ENCODE results near the gene HNRNPUL1.
"Not testable (repeated sequence)": the region's sequence is repeated elsewhere in the genome, so short reads cannot be mapped to it uniquely, and the experiment has no call there.

HNRNPUL1 gene

DNA sequence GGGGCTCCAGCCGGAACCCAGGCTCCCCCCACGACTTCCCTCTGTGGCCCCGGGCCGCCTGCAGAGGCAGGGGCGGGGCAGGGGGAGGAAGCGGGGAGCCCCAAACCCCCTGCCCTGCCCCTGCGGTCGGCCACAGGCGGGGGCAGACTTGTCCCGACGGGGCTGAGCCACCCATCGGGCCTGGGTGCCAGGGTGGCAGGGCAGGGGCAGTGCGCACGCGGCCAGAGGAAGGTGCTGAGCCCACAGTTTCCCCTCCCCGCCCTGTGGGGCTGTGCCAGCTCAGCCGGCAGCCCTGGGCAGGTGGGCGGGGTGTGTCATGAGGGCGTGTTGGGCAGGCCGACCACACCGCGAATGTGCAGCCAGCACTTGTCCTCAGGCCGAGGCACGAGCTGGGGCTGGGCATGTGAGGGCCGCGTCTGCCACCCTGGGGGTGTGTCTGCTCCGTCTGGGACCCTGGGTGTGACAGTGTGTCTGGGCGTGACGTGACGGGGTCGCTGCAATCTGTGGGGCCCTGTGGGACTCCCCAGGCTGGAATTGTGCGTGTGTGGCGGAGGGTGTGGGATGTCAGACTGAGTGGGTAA, 63.5 kb downstream of the HNRNPUL1 start:
- ATAC-seq: peak; percentile 67 to 72

DNA sequence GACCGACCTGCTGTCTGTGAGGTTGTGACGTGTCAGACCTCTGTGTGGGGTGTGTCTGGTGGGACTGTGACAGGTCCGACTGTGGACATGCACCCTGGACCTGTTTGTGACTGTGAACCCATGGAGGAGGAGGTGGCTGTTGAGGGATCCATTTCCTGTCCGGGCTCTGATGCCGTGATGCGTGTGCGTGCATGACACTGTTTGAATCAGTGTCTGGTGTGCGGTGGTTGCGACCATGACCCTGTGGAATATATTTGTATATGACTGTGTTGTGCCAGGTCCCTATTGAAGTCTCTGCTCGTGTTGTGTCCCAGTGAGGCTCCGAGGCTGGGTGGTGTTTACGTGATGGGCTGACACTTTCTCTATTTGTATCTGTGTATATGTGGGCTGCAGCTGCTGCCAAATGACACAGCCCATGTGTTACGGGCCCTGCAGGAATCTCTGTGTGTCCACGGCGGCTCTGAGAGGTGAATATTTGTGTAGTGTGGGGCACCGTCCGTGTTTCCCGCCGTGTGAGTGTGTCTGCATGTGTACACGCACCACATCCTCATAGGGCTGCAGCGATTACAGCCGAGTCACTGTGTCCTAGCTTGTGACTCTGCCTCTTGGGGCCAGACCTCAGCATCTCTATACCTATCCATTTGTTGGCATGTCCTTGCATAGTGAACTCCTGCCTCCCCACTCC, 64.1 kb downstream of the HNRNPUL1 start:
- ATAC-seq: peak; percentile 74 to 75

GRCh38 chr19:41328842-41329225, 64.7 kb downstream of the HNRNPUL1 start:
- ATAC-seq: no peak

DNA sequence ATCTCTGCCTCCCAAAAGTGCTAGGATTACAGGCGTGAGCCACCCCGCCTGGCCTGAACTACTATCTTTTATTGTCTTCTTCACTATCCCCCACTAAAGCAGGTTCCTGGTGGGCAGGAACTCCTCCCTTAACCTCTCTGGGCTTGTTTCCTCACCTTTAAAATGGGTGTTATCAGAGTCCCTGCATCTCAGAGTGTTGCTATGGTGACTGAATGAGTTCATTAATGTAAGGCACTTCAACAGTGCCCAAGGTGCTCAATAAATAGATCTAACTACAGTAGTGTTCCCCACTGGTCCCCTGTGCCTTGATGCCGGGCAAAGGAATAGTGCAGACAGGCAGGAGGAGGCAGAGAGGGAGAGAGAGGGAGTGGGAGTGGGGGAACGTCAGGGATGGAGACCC, 66.3 kb downstream of the HNRNPUL1 start:
- ATAC-seq: no peak

- no peak for ATAC-seq
Observed at GRCh38 chr19:41330946-41331678, 66.9 kb downstream of the HNRNPUL1 start.

DNA sequence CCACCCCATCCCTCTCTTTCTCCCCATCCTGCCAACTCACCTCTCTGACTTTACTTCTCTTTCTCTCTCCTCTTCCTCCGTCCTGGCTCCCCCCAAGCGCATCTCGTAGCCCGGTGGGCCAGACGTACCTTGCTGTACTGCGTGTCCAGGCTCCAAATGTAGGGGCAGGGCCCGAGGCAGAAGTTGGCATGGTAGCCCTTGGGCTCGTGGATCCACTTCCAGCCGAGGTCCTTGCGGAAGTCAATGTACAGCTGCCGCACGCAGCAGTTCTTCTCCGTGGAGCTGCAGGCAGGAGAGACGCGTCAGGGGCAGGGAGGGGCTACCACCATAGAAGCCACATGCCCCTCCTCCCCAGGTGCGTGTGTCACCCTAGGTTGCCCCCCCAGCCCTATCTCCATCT, 67.8 kb downstream of the HNRNPUL1 start:
- ATAC-seq: no peak

GRCh38 chr19:41332468-41332867, 68.3 kb downstream of the HNRNPUL1 start:
- ATAC-seq: no peak

GRCh38 chr19:41334793-41335192, 70.6 kb downstream of the HNRNPUL1 start:
- peak in 1 of 2 donors; percentile 38 for ATAC-seq

DNA sequence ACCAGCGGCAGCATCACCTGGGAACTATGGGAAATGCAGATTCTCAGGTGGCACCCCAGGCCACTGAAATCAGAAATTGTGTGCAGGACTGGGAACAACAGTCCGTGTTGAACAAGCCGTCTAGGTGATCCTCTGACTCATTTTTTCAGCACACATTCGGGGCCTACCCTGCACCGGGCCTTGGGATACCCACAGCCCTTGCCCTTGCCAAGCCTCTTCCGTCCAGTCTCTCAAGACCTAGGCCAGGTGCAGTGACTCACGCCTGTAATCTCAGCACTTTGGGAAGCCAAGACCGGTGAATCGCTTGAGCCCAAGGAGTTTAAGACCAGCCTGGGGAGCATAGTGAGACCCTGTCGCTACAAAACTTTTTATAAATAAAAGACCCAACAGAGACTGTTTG, 71.3 kb downstream of the HNRNPUL1 start:
- no peak for ATAC-seq

GRCh38 chr19:41339936-41340335, 75.8 kb downstream of the HNRNPUL1 start:
- no peak for ATAC-seq

GRCh38 chr19:41341669-41342490, 77.7 kb downstream of the HNRNPUL1 start:
- no peak for ATAC-seq

- ATAC-seq: no peak
Observed at GRCh38 chr19:41344162-41344561, 80.0 kb downstream of the HNRNPUL1 start.

DNA sequence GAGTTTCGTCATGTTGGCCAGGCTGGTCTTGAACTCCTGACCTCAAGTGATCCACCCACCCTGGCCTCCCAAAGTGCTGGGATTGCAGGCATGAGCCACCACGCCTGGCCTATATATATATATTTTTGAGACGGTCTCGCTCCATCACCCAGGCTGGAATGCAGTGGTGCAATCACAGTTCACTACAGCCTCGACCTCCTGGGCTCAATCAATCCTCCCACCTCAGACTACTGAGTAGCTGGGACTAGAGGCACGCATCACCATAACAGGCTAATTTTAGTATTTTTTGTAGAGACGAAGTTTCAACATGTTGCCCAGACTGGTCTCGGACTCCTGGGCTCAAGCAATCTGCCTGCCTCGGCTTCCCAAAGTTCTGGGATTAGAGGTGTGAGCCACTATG, 82.7 kb downstream of the HNRNPUL1 start:
- not testable (repeated sequence) for ATAC-seq

- peak; percentile 5 to 12 for ATAC-seq
Observed at GRCh38 chr19:41350735-41351338, 86.7 kb downstream of the HNRNPUL1 start.

GRCh38 chr19:41351339-41352245, 87.4 kb downstream of the HNRNPUL1 start:
- peak; percentile 64 to 69 for ATAC-seq

- no peak for ATAC-seq
Observed at GRCh38 chr19:41352279-41352608, 88.1 kb downstream of the HNRNPUL1 start.

- ATAC-seq: peak; percentile 23 to 30
Observed at GRCh38 chr19:41352609-41353465, 88.7 kb downstream of the HNRNPUL1 start.

- peak; percentile 39 to 40 for ATAC-seq
Observed at GRCh38 chr19:41353466-41354342, 89.5 kb downstream of the HNRNPUL1 start, which contains the start of gene TGFB1. TGFB1 (minus strand) TSS chr19:41353922; CDS start chr19:41353044, 878 bp downstream.

DNA sequence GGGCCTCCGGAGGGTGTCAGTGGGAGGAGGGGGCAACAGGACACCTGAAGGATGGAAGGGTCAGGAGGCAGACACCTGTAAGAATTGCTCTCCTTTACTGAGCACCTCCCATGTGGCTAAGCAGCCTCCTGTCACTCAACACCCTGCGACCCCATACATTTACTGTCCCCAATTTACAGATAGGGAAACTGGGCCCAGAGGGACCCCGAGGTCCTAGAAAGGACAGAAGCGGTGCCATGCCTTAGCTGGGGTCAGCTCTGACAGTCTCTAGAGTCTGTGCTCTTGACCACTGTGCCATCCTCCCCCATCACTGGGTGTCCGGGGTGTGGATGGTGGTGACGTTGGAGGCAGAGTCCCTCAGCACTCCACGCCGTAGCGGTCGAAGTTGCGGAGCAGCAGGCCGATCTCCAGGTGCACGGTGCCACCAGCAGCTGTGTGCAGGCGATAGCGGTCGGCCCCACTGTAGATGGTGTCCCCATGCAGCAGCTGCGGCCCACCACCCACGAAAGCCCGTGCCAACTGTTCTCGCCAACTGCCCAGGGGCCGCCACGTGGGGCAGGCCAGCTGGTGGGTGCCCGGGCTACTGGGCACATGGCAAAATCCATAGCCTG, 90.3 kb downstream of the HNRNPUL1 start:
- no peak for ATAC-seq
